ENCODE data around the gene CHN2. TPM values are rescaled to one million over a fixed set of nuclear protein-coding genes. Genes with fewer than 3 reads are reported as not detected.

Gene CHN2
- polyA plus RNA-seq, 1 experiment = not detected

DNA sequence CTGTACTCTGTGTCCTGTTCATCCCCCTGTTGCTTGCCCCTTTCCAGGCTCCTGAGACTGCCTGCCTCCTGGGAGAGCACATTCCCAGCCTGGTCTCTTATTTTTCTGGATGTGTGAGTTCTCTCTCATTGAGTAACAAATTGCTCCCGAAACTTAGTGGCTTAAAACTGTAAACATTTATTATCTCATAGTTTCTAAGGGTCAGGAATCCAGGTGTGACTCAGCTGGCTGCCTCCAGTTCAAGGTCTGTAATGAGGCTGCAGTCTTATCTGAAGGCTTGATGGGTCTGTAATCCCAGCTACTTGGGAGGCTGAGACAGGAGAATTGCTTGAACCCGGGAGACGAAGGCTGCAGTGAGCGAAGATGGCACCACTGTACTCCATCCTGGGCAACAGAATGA, 315.5 kb downstream of the CHN2 start:
- Histone ChIP-seq H3K27ac (ENCODE audit: low read depth, low read length) (no peak overlapping the region), H3K4me3 (ENCODE audit: low read depth, low read length) (no peak overlapping the region), H3K9me3 (ENCODE audit: control insufficient read depth, insufficient read depth, low read length) (no peaks in the 10 kb centered on the region), H3K27me3 (ENCODE audit: control insufficient read depth, insufficient read depth, low read length) (no peaks in the 10 kb centered on the region)
- ChIA-PET CTCF (no interaction called here), POLR2A (no interaction called here)
- TF ChIP-seq, protein P1, sequence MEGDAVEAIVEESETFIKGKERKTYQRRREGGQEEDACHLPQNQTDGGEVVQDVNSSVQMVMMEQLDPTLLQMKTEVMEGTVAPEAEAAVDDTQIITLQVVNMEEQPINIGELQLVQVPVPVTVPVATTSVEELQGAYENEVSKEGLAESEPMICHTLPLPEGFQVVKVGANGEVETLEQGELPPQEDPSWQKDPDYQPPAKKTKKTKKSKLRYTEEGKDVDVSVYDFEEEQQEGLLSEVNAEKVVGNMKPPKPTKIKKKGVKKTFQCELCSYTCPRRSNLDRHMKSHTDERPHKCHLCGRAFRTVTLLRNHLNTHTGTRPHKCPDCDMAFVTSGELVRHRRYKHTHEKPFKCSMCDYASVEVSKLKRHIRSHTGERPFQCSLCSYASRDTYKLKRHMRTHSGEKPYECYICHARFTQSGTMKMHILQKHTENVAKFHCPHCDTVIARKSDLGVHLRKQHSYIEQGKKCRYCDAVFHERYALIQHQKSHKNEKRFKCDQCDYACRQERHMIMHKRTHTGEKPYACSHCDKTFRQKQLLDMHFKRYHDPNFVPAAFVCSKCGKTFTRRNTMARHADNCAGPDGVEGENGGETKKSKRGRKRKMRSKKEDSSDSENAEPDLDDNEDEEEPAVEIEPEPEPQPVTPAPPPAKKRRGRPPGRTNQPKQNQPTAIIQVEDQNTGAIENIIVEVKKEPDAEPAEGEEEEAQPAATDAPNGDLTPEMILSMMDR (IDR thresholded peaks at IDR 0.05; ENCODE audit: low read depth, low read length) = no peak
- no peak for DNase-seq (ENCODE audit: low read depth, low spot score)

DNA sequence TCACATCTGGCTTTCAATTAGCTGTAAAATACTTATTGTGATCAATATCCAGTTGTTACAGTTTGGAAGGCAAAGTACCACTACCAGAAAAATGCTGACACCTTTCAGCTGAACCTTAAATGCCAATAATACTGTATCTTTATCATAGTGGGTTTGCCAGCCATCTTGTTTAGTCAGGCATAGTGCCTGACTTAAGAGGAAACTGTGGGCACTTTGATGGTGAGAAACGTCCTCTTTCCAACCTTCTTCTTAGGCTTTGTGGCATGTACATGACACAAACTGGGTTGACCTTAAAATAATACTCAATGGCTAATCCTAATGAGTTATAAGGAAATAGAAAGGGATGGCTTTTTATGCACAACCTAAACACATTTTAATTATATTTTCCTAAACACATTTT, 316.8 kb downstream of the CHN2 start:
- CTCF ChIA-PET = no interaction called here
- TF ChIP-seq, protein P1 (IDR thresholded peaks at IDR 0.05; ENCODE audit: low read depth, low read length) = no peak
- Histone ChIP-seq H3K27ac (ENCODE audit: low read depth, low read length) (no peak overlapping the region), H3K27me3 (ENCODE audit: control insufficient read depth, insufficient read depth, low read length) (no peaks in the 10 kb centered on the region), H3K9me3 (ENCODE audit: control insufficient read depth, insufficient read depth, low read length) (no peaks in the 10 kb centered on the region), H3K4me3 (ENCODE audit: low read depth, low read length) (no peak overlapping the region)
- no peak for DNase-seq (ENCODE audit: low read depth, low spot score)
- POLR2A ChIA-PET = no interaction called here

DNA sequence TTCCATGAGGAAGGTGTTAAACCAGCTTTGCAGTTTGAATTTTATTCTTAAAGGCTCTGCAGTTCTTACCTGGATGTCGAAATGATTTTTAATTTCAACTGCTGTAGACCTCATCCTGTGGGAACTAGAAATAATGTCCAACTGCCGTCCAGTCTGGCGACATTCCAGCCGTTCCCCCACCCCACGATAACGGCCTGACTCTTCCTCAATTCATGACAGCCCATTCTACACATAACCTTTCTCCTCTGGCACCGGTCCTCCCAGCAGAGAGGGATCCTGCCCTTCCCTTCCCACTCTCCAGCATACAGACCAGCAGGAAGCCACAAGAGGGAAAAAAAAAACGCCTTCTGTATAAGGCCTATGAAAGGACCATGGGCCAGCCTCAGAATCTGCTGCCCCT, 317.3 kb downstream of the CHN2 start:
- Histone ChIP-seq H3K9me3 (ENCODE audit: control insufficient read depth, insufficient read depth, low read length) (no peaks in the 10 kb centered on the region), H3K4me3 (ENCODE audit: low read depth, low read length) (no peak overlapping the region), H3K27ac (ENCODE audit: low read depth, low read length) (no peak overlapping the region), H3K27me3 (ENCODE audit: control insufficient read depth, insufficient read depth, low read length) (no peaks in the 10 kb centered on the region)
- TF ChIP-seq, protein P1 (IDR thresholded peaks at IDR 0.05; ENCODE audit: low read depth, low read length) = no peak
- ChIA-PET POLR2A (no interaction called here), CTCF (no interaction called here)
- DNase-seq (ENCODE audit: low read depth, low spot score) = no peak

DNA sequence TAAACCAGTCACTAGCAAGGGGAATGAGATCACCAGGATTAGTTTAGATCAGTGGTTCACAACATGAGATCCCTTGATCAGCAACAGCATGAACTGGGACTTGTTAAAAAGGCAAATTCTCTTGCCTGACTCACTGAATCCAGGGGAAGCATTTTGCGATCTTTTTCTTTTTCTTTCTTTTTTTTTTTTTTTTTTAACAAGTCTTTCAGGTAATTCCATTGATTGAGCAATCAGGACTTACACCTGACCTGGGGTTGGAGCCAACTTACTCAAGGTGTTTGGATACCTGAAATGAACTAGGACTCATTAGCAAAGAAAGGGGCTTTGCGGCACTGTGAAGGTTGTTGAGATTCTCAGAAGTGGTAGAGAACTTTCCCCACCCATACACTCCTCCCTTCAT, 321.9 kb downstream of the CHN2 start:
- DNase-seq (ENCODE audit: low read depth, low spot score) = no peak
- ChIA-PET POLR2A (no interaction called here), CTCF (no interaction called here)
- H3K4me3 ChIP-seq (ENCODE audit: low read depth, low read length) = no peak overlapping the region
- no peaks in the 10 kb centered on the region for H3K9me3 ChIP-seq (ENCODE audit: control insufficient read depth, insufficient read depth, low read length)
- no peak overlapping the region for H3K27ac ChIP-seq (ENCODE audit: low read depth, low read length)
- H3K27me3 ChIP-seq (ENCODE audit: control insufficient read depth, insufficient read depth, low read length) = no peaks in the 10 kb centered on the region
- TF ChIP-seq, protein P1 (IDR thresholded peaks at IDR 0.05; ENCODE audit: low read depth, low read length) = no peak

DNA sequence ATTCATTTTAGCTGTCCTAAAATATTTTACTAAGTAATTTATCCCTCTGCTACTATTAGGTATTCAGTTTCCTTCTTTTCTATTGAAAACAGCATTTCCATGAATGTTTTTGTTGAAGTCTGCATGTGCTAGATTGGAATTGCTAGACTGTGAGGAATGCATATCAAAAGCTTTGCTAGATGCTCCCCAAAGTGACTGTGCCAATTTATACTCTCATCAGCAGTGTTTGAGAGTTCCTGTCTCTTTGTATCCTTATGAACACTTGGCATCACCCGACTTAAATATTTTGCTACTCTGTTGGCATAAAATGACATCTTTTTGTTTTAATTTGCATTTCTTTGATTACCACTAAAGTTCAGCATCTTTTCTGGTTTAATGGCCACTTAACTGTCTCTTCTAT, 324.0 kb downstream of the CHN2 start:
- Histone ChIP-seq H3K4me3 (ENCODE audit: low read depth, low read length) (no peak overlapping the region), H3K27ac (ENCODE audit: low read depth, low read length) (no peak overlapping the region), H3K9me3 (ENCODE audit: control insufficient read depth, insufficient read depth, low read length) (no peaks in the 10 kb centered on the region), H3K27me3 (ENCODE audit: control insufficient read depth, insufficient read depth, low read length) (no peaks in the 10 kb centered on the region)
- CTCF ChIA-PET = no interaction called here
- POLR2A ChIA-PET = no interaction called here
- TF ChIP-seq, protein P1 (IDR thresholded peaks at IDR 0.05; ENCODE audit: low read depth, low read length) = no peak
- no peak for DNase-seq (ENCODE audit: low read depth, low spot score)

Measured in AG04450 (cell line).